Panc1 (cell line): ENCODE data around the gene DTX3L. TPM values are rescaled to one million over a fixed set of nuclear protein-coding genes. Genes with fewer than 3 reads are reported as not detected.

ENCODE experiments used
- ATAC-seq: fragments of 200-7000 bp; cut with Tn5 transposase; 2 replicates; pipeline ENCODE4 v1.9.1; 2020; ENCODE audit warnings: mild to moderate bottlenecking, moderate library complexity
- BruUV-seq: library from RNA; stranded (reverse); fragments of 400-500 nt; replicated peaks from 2 replicates; lab custom pipeline; 2021; lab: Mats Ljungman, UMichigan
- CTCF ChIA-PET: fragments of 300-600 bp; sonication (Branson Sonifier 250); formaldehyde crosslinking; loops from one replicate; lab custom pipeline; 2022; ENCODE audit warnings: antibody characterized with exemption; lab: Charles Lee
- POLR2A ChIA-PET: fragments of 300-600 bp; sonication (Branson Sonifier 250); formaldehyde crosslinking; loops from one replicate; lab custom pipeline; 2022; ENCODE audit warnings: antibody characterized with exemption; lab: Charles Lee
- DNase-seq: peaks from one replicate; pipeline ENCODE4 v3.0.0-alpha.2; 2010; ENCODE audit warnings: low read depth, low spot score
- H3K27ac ChIP-seq: 2 replicates; pipeline ENCODE4 v1.5.1; 2011; ENCODE audit warnings: mild to moderate bottlenecking, low read length, inconsistent platforms
- H3K27me3 ChIP-seq: fragments of 200-500 bp; sonication (Bioruptor generic); 2 replicates; pipeline ENCODE4 v1.6.0; 2014; ENCODE audit warnings: low read length, inconsistent platforms; ENCODE audit not compliant: control insufficient read depth, insufficient read depth
- H3K36me3 ChIP-seq: fragments of 200-500 bp; sonication (Bioruptor generic); 2 replicates; pipeline ENCODE4 v1.5.1; 2014; ENCODE audit warnings: inconsistent platforms, mild to moderate bottlenecking, low read length, moderate library complexity; ENCODE audit not compliant: control insufficient read depth, insufficient read depth
- H3K4me1 ChIP-seq: 2 replicates; pipeline ENCODE4 v1.5.1; 2011; ENCODE audit warnings: inconsistent platforms, mild to moderate bottlenecking, low read length, moderate library complexity; ENCODE audit not compliant: control insufficient read depth, insufficient read depth
- H3K4me3 ChIP-seq, 2 experiments: 2 replicates each; pipeline ENCODE4 v1.5.1; 2011 to 2012; ENCODE audit warnings: low read depth in 2 of 2, low read length in 2 of 2, mild to moderate bottlenecking in 2 of 2, inconsistent platforms in 1 of 2, moderate library complexity in 1 of 2
- H3K9me3 ChIP-seq: fragments of 200-500 bp; sonication (Bioruptor generic); 2 replicates; pipeline ENCODE4 v1.5.1; 2014; ENCODE audit warnings: low read depth, mild to moderate bottlenecking, inconsistent platforms, low read length, moderate library complexity; ENCODE audit not compliant: control insufficient read depth, insufficient read depth
- POLR2AphosphoS5 ChIP-seq: IDR thresholded peaks from 2 replicates; pipeline ENCODE4 v1.6.1; 2012; ENCODE audit warnings: mild to moderate bottlenecking, low read depth, low read length, moderate library complexity
- SIN3A ChIP-seq: IDR thresholded peaks from 2 replicates; pipeline ENCODE4 v1.6.1; 2012; ENCODE audit warnings: low read depth, mild to moderate bottlenecking, low read length, moderate library complexity, borderline replicate concordance; ENCODE audit not compliant: insufficient read depth
- TCF7L2 ChIP-seq: IDR thresholded peaks from 2 replicates; pipeline ENCODE4 v1.6.1; 2011; ENCODE audit warnings: mild to moderate bottlenecking, low read depth, low read length, inconsistent platforms
- in situ Hi-C: cut with HindIII; loops from 2 replicates; pipeline ENCODE4 v1.10.0; 2016; ENCODE audit warnings: low sequenced_read_pairs, low pct_unique_long_range_greater_than_20kb
- intact Hi-C: fragments of 100-400 bp; cut with micrococcal nuclease; formaldehyde crosslinking; loops from one replicate; pipeline ENCODE4 v1.10.0; 2022; ENCODE audit not compliant: unreplicated experiment
- total RNA-seq: library from RNA; stranded (reverse); gene quantifications from one replicate; pipeline ENCODE4 v1.2.1, GENCODE V29; 2021; ENCODE audit not compliant: unreplicated experiment
- TF ChIP-seq, protein P1 (sequence below): fragments of 450-650 bp; IDR thresholded peaks from 2 replicates; pipeline ENCODE4 v1.5.1; 2017; ENCODE audit warnings: mild to moderate bottlenecking
- TF ChIP-seq, protein P2 (sequence below), 2 experiments: IDR thresholded peaks; 2 replicates each; pipeline ENCODE4 v1.6.1; 2011 to 2012; ENCODE audit warnings: low read depth in 2 of 2, control low read depth in 1 of 2, low read length in 1 of 2, mild to moderate bottlenecking in 1 of 2, moderate library complexity in 1 of 2; ENCODE audit not compliant: insufficient read depth in 1 of 2

DTX3L gene
- total RNA-seq, 1 experiment from 2014 or later, result 32.3 TPM

GRCh38 chr3:122594025-122594424, 29.9 kb downstream of the DTX3L start:
- H3K9me3 ChIP-seq, result no peaks in the 10 kb centered on the region
- no peak overlapping the region for H3K27ac ChIP-seq
- CTCF ChIA-PET, result no interaction called here
- H3K27me3 ChIP-seq, result 0 out of 2 replicates have a peak, but pooled peaks cover 3% of the 10 kb centered on the region
- POLR2A ChIA-PET, result no interaction called here
- TF ChIP-seq, protein P1, sequence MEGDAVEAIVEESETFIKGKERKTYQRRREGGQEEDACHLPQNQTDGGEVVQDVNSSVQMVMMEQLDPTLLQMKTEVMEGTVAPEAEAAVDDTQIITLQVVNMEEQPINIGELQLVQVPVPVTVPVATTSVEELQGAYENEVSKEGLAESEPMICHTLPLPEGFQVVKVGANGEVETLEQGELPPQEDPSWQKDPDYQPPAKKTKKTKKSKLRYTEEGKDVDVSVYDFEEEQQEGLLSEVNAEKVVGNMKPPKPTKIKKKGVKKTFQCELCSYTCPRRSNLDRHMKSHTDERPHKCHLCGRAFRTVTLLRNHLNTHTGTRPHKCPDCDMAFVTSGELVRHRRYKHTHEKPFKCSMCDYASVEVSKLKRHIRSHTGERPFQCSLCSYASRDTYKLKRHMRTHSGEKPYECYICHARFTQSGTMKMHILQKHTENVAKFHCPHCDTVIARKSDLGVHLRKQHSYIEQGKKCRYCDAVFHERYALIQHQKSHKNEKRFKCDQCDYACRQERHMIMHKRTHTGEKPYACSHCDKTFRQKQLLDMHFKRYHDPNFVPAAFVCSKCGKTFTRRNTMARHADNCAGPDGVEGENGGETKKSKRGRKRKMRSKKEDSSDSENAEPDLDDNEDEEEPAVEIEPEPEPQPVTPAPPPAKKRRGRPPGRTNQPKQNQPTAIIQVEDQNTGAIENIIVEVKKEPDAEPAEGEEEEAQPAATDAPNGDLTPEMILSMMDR, result no peak
- TF ChIP-seq, protein P2, sequence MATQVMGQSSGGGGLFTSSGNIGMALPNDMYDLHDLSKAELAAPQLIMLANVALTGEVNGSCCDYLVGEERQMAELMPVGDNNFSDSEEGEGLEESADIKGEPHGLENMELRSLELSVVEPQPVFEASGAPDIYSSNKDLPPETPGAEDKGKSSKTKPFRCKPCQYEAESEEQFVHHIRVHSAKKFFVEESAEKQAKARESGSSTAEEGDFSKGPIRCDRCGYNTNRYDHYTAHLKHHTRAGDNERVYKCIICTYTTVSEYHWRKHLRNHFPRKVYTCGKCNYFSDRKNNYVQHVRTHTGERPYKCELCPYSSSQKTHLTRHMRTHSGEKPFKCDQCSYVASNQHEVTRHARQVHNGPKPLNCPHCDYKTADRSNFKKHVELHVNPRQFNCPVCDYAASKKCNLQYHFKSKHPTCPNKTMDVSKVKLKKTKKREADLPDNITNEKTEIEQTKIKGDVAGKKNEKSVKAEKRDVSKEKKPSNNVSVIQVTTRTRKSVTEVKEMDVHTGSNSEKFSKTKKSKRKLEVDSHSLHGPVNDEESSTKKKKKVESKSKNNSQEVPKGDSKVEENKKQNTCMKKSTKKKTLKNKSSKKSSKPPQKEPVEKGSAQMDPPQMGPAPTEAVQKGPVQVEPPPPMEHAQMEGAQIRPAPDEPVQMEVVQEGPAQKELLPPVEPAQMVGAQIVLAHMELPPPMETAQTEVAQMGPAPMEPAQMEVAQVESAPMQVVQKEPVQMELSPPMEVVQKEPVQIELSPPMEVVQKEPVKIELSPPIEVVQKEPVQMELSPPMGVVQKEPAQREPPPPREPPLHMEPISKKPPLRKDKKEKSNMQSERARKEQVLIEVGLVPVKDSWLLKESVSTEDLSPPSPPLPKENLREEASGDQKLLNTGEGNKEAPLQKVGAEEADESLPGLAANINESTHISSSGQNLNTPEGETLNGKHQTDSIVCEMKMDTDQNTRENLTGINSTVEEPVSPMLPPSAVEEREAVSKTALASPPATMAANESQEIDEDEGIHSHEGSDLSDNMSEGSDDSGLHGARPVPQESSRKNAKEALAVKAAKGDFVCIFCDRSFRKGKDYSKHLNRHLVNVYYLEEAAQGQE (IDR thresholded peaks at IDR 0.05; ENCODE audit: insufficient read depth in 1 of 2, low read depth in 2 of 2, low read length in 1 of 2), result no peak
- TF ChIP-seq POLR2AphosphoS5, result no peak
- TF ChIP-seq SIN3A, result no peak
- BruUV-seq, result no TSS peak
- DNase-seq, result no peak
- intact Hi-C loops, result no loop called here
- in situ Hi-C loops, result no loop called here
- ATAC-seq, result no peak
- no peaks in the 10 kb centered on the region for H3K36me3 ChIP-seq
- no peak overlapping the region for H3K4me3 ChIP-seq
- no peaks in the 10 kb centered on the region for H3K4me1 ChIP-seq

GRCh38 chr3:122598151-122598550, 34.0 kb downstream of the DTX3L start:
- no peaks in the 10 kb centered on the region for H3K36me3 ChIP-seq
- no TSS peak for BruUV-seq
- POLR2A ChIA-PET, result no interaction called here
- H3K27ac ChIP-seq, result no peak overlapping the region
- CTCF ChIA-PET, result no interaction called here
- peaks cover 3% of the 10 kb centered on the region; the same call in 1 of the 2 replicates for H3K27me3 ChIP-seq
- TF ChIP-seq POLR2AphosphoS5, result no peak
- TF ChIP-seq, protein P1, result no peak
- no peak for TF ChIP-seq TCF7L2
- in situ Hi-C loops (no loop called here), intact Hi-C loops (no loop called here)
- DNase-seq (no peak), ATAC-seq (no peak)
- no peaks in the 10 kb centered on the region for H3K4me1 ChIP-seq
- no peak overlapping the region for H3K4me3 ChIP-seq
- H3K9me3 ChIP-seq, result no peaks in the 10 kb centered on the region
